SK-N-MC (cell line): ENCODE measurements around the gene ATPAF2.

Source experiments
- EZH2 ChIP-seq: fragments of 200-600 bp; sonication (generic); IDR thresholded peaks from one replicate; pipeline ENCODE4 v1.6.1; 2017; ENCODE audit warnings: antibody characterized with exemption
- FOXP2 ChIP-seq: optimal IDR thresholded peaks from 2 replicates; pipeline ENCODE3; 2011; ENCODE audit warnings: mild to moderate bottlenecking, moderate library complexity; ENCODE audit not compliant: insufficient read depth; ENCODE audit errors: extremely low read length, control extremely low read depth
- POLR2AphosphoS5 ChIP-seq: IDR thresholded peaks from 2 replicates; pipeline ENCODE4 v1.6.1; 2012; ENCODE audit warnings: mild to moderate bottlenecking, low read depth, low read length, borderline replicate concordance

DNA sequence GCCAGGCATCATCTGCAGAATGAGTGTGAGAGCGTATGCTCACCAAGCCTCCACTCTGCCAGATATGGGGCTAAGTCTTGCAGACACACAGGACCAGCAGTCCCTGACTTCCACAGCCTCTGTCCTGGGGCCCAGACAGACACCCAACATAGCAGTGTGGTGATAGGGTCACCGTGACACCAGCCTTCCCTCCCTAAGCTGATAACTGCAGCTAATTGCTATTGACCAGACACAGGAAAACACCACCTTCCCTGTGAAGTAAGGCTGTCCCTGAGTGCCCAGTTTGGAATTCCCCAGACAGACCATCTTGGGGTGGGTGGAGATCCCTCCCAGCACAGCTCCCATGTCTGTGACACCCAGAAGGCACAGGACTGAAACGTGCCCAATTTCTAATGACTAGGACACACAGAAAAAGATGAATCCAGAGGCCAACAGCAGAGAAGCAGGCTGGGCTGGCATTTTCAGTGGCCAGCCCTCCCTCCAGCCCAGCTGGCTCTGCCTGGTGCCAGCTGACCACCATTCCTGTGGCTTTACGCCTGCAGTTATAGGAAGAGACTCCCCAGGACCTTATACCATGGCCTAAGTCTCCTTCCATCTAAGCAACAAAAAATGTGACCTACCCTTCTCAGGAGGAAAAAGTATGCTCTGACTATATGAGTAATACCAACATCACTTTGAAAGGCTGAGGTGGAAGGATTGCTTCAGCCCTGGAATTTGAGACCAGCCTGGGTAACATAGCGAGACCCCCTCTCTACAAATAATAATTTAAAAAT lies 30.3 kb downstream of the ATPAF2 start:
- TF ChIP-seq EZH2 (no peak), POLR2AphosphoS5 (no peak), FOXP2 (no peak)
